COR-L47 (cell line): ENCODE data around the gene IMMP1L.

Source experiments
- DNase-seq: peaks from one replicate; lab custom pipeline; 2025; lab: John Stamatoyannopoulos, UW

IMMP1L gene

DNA sequence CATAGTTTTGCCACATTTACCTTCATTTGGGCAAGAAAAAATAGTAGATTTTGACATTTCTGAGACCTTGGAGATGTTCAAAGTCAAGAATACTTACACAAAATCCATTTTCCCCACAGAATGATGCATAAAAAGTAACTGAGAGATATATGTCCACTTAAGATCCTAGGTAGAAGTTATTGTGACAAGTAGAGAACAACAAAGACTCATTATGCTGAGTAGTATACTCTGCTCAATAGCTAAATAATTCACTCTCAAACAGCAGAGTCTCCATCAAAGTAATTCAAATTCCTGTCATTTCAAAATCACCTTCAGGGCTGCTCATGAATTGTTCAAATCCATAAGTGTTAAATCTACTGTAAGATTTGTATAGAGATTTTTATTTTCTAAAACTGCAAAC is 35.3 kb downstream of the IMMP1L start:
- no peak for DNase-seq

GRCh38 chr11:31464436-31464835 is 45.0 kb downstream of the IMMP1L start:
- no peak for DNase-seq

DNA sequence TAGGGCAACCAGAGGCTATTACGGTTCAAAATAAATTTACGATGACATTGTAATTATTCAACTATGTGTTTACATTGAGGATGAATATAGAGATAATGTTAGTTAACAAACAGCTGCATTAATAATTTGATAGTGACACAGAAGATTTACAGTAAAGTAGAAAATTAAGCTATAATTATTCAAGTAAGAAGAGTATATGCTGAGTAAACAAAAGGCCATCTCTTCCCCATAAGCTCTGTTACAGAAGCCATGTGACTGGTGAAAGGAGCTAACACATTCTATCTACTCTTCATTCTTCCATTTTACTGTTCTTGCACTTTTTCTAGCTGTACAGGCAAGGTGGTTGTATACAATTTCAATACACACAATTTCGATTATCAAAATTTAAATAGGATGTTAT is 54.2 kb downstream of the IMMP1L start:
- DNase-seq, result no peak

DNA sequence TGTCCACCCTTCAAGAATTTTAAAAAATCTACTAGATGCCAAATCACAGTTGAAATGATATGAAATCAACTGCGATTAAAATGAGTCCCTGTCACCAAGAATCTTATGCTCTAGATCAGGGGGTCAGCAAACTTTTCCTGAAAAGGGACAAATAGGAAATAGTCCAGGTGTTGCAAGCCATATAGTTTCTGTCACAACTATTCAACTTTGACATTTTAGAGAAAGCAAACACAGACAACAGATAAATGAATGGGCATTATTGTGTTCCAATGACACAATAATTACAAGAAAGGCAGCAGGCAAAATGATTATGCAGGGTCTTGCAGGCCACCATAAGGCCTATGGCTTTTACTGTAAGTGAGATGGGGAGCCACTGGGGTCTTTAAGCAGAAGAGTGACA is 58.6 kb downstream of the IMMP1L start:
- DNase-seq, result no peak

GRCh38 chr11:31449040-31449439 is 60.4 kb downstream of the IMMP1L start:
- DNase-seq, result no peak

GRCh38 chr11:31445621-31446020 is 63.8 kb downstream of the IMMP1L start:
- DNase-seq, result no peak

GRCh38 chr11:31443802-31444201 is 65.6 kb downstream of the IMMP1L start:
- no peak for DNase-seq

- peak; percentile 98 for DNase-seq
Observed at GRCh38 chr11:31442086-31442485, 67.3 kb downstream of the IMMP1L start.

- DNase-seq, result no peak
Observed at GRCh38 chr11:31441296-31441695, 68.1 kb downstream of the IMMP1L start.

DNA sequence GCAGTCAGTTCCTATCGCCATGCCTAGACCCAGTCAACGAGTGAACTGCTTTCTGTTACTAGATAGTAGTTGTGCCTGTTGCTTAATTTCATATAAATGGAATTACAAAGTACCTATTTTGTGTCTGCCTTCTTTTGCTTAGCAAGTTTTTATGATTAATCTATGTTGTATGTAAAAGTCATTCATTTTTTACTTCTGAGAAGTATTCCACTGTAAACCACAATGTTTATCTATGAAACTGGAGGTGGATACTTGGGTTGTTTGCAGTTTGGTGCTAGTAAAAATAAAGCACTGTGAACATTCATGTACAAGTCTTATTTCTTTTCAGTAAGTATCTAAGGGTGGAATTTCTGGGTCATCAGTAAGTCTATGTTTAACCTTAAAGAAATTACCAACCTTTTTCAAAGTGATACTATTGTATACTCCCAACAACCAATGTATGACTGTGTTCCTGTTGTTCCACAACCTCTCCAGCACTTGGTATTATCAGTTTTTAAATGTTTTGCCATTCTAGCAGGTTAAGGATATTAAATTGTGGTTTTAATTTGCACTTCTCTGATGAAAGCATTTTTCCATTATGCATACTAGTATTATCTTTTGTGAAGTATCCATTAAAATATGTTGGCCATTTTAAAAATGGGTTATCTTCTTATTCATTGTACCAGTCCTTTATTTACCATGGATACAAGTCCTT is 71.5 kb downstream of the IMMP1L start:
- no peak for DNase-seq

DNA sequence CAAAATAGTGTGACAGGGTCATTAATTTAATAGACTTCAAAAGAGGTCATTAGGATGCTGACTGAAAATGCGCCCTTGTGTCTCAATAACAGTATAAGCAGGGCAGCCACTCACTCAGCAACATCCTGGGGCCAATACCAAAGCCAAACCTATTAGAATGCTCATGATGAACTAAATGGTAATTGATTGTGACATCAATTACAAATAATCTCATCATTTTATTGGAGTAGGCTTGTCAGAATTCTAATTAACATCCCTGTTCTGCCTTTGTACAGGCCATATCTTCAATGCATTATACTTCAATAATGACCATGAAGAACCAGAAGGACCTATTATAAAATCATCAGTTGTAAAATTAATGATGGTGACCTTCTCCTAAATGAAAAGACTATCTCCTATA is 75.6 kb downstream of the IMMP1L start:
- no peak for DNase-seq

DNA sequence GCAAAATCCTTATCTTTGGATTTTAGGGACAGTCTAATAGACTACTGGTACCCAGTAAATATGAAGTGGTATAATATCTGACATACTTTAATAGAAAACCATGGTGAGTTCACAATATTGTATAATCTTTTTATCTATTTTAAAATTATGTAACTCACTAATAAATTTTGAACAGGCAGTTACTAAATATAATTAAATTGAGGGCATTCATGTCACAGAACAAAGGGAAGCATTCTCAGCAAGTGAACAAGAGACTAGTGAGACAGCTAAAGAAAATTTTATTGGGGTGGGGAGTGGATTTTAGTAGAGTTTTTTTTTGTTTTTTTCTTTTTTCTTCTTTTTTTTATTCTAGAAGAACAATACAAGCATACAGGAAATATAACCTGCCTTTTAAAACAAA is 84.8 kb downstream of the IMMP1L start:
- no peak for DNase-seq

DNA sequence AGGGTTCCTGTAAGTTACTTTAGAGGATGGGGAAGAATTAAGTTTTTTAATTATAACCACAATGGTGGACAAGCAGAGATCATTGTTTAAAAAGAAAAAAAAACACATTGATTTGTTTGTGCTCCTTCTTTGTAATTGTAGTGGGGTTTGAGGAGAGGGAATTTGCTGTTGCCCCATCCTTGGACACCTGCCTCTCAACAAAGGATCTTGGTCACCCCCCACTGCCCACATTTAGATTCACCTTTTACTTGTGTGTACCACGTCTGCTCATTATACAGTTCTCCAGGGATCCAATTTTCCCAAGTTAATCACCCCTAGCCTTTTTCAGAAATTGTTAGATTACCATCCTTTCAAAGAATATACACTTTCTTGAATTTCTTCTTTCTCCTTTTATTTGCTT is 86.7 kb downstream of the IMMP1L start:
- DNase-seq, result peak; percentile 92

GRCh38 chr11:31421820-31422219 is 87.6 kb downstream of the IMMP1L start:
- no peak for DNase-seq

GRCh38 chr11:31419669-31420068 is 89.8 kb downstream of the IMMP1L start:
- no peak for DNase-seq

GRCh38 chr11:31419138-31419537 is 90.3 kb downstream of the IMMP1L start:
- no peak for DNase-seq

DNA sequence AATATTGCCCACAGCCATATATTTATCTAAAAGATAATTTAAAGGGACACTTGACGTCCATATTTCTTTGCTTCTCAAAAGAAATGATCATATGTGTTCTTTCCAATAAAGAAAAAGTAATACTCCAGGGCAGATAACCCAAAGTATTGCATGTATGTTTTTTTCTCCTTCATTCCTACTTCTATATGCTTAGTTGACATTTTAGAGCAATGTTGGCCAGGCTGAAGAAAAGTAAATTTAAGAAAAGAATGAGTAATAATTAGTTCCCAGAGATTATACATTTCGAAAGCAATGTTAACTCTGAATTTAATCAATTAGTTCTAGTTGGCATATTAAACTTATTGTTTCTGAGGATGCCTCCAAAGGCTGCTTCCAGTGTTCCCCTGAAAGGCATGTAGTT is 91.6 kb downstream of the IMMP1L start:
- no peak for DNase-seq

DNA sequence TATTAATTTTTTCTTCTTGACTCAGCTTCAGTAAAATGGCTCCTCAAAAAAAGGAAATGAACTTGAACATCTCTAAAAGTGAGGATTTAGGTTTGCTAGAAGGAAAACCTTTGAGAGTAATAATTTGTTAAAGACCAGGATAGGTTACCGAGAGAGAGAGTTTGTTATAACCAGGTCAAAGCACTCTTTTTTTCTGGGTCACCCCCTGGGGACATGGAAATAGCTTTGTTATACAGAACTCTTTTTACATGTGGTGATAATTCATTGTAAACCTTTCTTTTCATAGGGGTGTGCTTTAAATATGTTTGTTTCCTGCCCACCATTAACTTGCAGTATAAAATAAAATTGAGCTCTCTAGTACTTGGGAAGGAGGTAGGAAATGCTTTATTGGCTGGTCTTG is 92.1 kb downstream of the IMMP1L start:
- peak; percentile 59 for DNase-seq

DNA sequence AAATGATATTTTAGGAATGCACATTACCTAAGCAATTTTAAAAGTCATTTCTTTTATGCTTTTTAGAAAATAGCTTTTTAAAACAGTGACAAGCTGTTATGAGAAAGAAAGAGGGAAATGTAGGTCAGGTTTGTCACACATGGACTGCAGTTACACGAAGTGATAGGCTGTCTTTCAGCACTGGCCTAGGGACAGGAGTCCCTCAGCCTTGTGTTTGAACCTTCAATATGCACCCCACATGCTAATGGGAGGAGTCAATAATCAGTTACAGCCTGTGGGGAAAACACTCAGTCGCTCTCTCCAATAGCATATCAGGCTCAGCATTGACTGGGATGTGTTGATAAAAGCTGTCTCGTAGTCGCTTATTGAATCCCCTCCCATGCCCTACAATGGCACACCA is 94.0 kb downstream of the IMMP1L start:
- DNase-seq, result no peak

- DNase-seq, result no peak
Observed at GRCh38 chr11:31414338-31414737, 95.1 kb downstream of the IMMP1L start.

- no peak for DNase-seq
Observed at GRCh38 chr11:31412946-31413345, 96.5 kb downstream of the IMMP1L start.

- DNase-seq, result no peak
Observed at GRCh38 chr11:31408201-31408600, 101.2 kb downstream of the IMMP1L start.

DNA sequence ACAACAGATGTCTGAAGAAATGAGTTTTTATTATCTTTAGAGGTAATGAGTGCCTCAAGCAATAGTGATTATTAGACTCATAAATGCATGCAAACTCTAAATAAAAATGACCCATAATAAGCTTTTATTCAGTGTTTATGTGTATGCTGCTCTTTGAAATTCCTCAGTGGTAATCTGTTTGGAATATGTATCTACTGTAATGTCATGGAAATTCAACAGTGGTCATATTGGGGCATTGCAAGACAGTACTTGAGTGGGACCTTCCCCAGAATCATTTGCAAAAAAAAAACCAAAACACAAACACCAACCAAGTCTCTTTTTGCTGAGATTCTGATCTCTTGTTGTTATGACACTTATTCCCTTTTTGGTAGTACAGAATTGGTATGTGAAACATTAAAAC is 104.8 kb downstream of the IMMP1L start:
- no peak for DNase-seq

- peak; percentile 59 for DNase-seq
Observed at GRCh38 chr11:31397239-31397834, 112.1 kb downstream of the IMMP1L start.
